Stomach (tissue), 9 donors: ENCODE measurements around the gene WDTC1. TPM values are rescaled to one million over a fixed set of nuclear protein-coding genes. Genes with fewer than 3 reads are reported as not detected.

Experiments used
- DNase-seq, 2 donors: peaks; one replicate each; pipeline versions ENCODE4 v3.0.0 to v3.0.0-alpha.2; 2013 to 2019
- H3K27ac ChIP-seq, 5 donors: fragments of 200-600 bp in 4 of 5; sonication (generic) in 4 of 5; one replicate each; pipeline ENCODE4 v1.5.1; 2013 to 2019; ENCODE audit warnings: mild to moderate bottlenecking in 1 of 5, moderate library complexity in 1 of 5
- H3K27me3 ChIP-seq, 3 donors: fragments of 200-600 bp; sonication (generic); one replicate each; pipeline ENCODE4 v1.5.1; 2017 to 2019; ENCODE audit warnings: mixed run types in 1 of 3
- H3K36me3 ChIP-seq, 4 donors: fragments of 200-600 bp; sonication (generic); 1 replicate in 3 of 4; 2 replicates in 1 of 4; pipeline ENCODE4 v1.5.1; 2016 to 2019
- H3K4me1 ChIP-seq, 4 donors: fragments of 200-600 bp; sonication (generic); one replicate each; pipeline ENCODE4 v1.5.1; 2016 to 2019
- H3K4me3 ChIP-seq, 4 donors: fragments of 200-600 bp; sonication (generic) in 3 of 4; one replicate each; pipeline ENCODE4 v1.5.1; 2016 to 2019; ENCODE audit warnings: mild to moderate bottlenecking in 1 of 4
- H3K9me3 ChIP-seq, 4 donors: fragments of 200-600 bp; sonication (generic); one replicate each; pipeline ENCODE4 v1.5.1; 2016 to 2019
- EP300 ChIP-seq: sonication (generic); formaldehyde crosslinking; IDR thresholded peaks from one replicate; pipeline ENCODE4 v1.6.1; 2017; ENCODE audit warnings: antibody characterized with exemption
- POLR2A ChIP-seq, 4 donors: fragments of 450-650 bp; IDR thresholded peaks; one replicate each; pipeline ENCODE4 v1.6.1; 2016; ENCODE audit warnings: antibody characterized with exemption in 4 of 4, control low read depth in 2 of 4, mild to moderate bottlenecking in 1 of 4, moderate library complexity in 1 of 4
- POLR2AphosphoS5 ChIP-seq, 3 donors: sonication (generic); formaldehyde crosslinking; IDR thresholded peaks; one replicate each; pipeline ENCODE4 v1.6.1; 2016; ENCODE audit warnings: antibody characterized with exemption in 3 of 3
- WGBS, 5 donors: extraction: QIAGEN DNeasy Blood & Tissue Kit in 3 of 5; methylation state at CpG; one replicate each; pipeline versions ENCODE4 v1.1.5 to v1.1.7; 2013 to 2018; 5-methylcytosine and 5-hydroxymethylcytosine counted together
- intact Hi-C: fragments of 100-400 bp; cut with DNase I; formaldehyde crosslinking; loops from one replicate; pipeline ENCODE4 v1.15.1; 2023; ENCODE audit warnings: low total_unique reads
- polyA plus RNA-seq, 3 donors: library from polyadenylated mRNA; stranded (reverse); fragments of 200-250 nt; gene quantifications; one replicate each; pipeline ENCODE4 v1.2.3, GENCODE V29; 2013
- total RNA-seq, 5 donors: library from RNA; depleted of rRNA; stranded (reverse); fragments of >200 nt; gene quantifications; one replicate each; pipeline versions ENCODE4 v1.1.0 to v1.2.3, GENCODE V29; 2014 to 2016
- TF ChIP-seq, protein P1 (sequence below), 7 experiments: fragments of 450-650 bp in 4 of 7; fragments of 200-600 bp in 3 of 7; sonication (generic) in 3 of 7; IDR thresholded peaks; one replicate each; pipeline ENCODE4 v1.5.1; 2016 to 2019; ENCODE audit warnings: antibody characterized with exemption in 7 of 7, control low read depth in 2 of 7, mild to moderate bottlenecking in 1 of 7
- donor health status: healthy with polysubstance abuse.
- donor health status: Bipolar disorder and iron deficiency.
- donor health status: healthy.

WDTC1 gene
- total and polyA plus RNA-seq, 8 donors, result 7.8 to 51.9 (median 23.1) TPM

- WGBS, 5 donors, result 56 to 72% (median 62%) methylated on average over 6 to 8 of the region's 8 CpGs
- TF ChIP-seq, protein P1, sequence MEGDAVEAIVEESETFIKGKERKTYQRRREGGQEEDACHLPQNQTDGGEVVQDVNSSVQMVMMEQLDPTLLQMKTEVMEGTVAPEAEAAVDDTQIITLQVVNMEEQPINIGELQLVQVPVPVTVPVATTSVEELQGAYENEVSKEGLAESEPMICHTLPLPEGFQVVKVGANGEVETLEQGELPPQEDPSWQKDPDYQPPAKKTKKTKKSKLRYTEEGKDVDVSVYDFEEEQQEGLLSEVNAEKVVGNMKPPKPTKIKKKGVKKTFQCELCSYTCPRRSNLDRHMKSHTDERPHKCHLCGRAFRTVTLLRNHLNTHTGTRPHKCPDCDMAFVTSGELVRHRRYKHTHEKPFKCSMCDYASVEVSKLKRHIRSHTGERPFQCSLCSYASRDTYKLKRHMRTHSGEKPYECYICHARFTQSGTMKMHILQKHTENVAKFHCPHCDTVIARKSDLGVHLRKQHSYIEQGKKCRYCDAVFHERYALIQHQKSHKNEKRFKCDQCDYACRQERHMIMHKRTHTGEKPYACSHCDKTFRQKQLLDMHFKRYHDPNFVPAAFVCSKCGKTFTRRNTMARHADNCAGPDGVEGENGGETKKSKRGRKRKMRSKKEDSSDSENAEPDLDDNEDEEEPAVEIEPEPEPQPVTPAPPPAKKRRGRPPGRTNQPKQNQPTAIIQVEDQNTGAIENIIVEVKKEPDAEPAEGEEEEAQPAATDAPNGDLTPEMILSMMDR (IDR thresholded peaks at IDR 0.05), result no peak
- H3K4me3 ChIP-seq, result peak overlapping the region in 1 of 4 donors; percentile 9
Measured at GRCh38 chr1:27351541-27352107, 117.2 kb downstream of the WDTC1 start.

GRCh38 chr1:27353166-27353565 lies 118.7 kb downstream of the WDTC1 start:
- DNase-seq, result no peak
- peaks cover 29 to 71% (median 47%) of the 10 kb centered on the region in 4 donors for H3K36me3 ChIP-seq
- no peak overlapping the region for H3K27ac ChIP-seq
- peaks cover 24 to 54% (median 51%) of the 10 kb centered on the region in 4 donors for H3K4me1 ChIP-seq
- 82 to 93% (median 89%) methylated on average over 9 to 13 of the region's 13 CpGs for WGBS, 5 donors
- TF ChIP-seq, protein P1 (IDR thresholded peaks at IDR 0.05), result no peak
- no peak for TF ChIP-seq POLR2AphosphoS5 (IDR thresholded peaks at IDR 0.05)
- TF ChIP-seq POLR2A (IDR thresholded peaks at IDR 0.05), result no peak
- no peak for TF ChIP-seq EP300
- H3K4me3 ChIP-seq, result no peak overlapping the region
- H3K9me3 ChIP-seq, result no peaks in the 10 kb centered on the region
- intact Hi-C loops, result no loop called here
- peaks cover 0 to 16% (median 0%) of the 10 kb centered on the region in 3 donors for H3K27me3 ChIP-seq

More at GRCh38 chr1:27351541-27352107, 117.2 kb downstream of the WDTC1 start:
- DNase-seq, result peak in 1 of 2 donors; percentile 31
- H3K27me3 ChIP-seq, result peaks cover 0 to 16% (median 0%) of the 10 kb centered on the region in 3 donors
- peaks cover 19 to 57% (median 37%) of the 10 kb centered on the region in 4 donors for H3K36me3 ChIP-seq
- peaks cover 12 to 48% (median 41%) of the 10 kb centered on the region in 4 donors for H3K4me1 ChIP-seq
- intact Hi-C loops, result no loop called here
- H3K9me3 ChIP-seq, result no peaks in the 10 kb centered on the region
- peak overlapping the region in 2 of 5 donors; percentile 5 to 68 for H3K27ac ChIP-seq

DNA sequence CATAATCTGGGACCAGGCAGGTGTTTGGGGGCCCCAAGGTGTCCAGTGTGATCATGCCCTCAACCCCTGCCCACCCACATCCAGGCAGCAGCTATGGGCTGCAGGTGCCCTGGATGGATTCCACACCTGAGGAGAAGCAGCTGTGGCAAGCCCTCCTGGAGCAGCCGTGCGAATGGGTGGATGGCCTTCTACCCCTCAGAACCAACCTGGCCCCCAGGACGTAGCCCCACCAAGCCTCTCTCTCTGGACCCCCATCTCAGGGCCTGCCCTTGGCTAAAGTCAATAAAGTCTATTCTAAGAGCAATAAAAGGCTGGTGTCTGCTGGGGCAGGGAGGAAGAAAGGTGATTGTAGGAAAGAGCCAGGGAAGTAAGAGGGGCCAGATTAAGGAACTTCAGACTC lies 119.2 kb downstream of the WDTC1 start:
- Histone ChIP-seq H3K27ac (no peak overlapping the region), H3K4me1 (peaks cover 24 to 58% (median 50%) of the 10 kb centered on the region in 4 donors), H3K36me3 (peaks cover 34 to 76% (median 52%) of the 10 kb centered on the region in 4 donors), H3K27me3 (peaks cover 0 to 16% (median 0%) of the 10 kb centered on the region in 3 donors), H3K9me3 (no peaks in the 10 kb centered on the region), H3K4me3 (no peak overlapping the region)
- no peak for TF ChIP-seq POLR2A (IDR thresholded peaks at IDR 0.05)
- no peak for TF ChIP-seq EP300
- TF ChIP-seq, protein P1 (IDR thresholded peaks at IDR 0.05), result no peak
- no peak for TF ChIP-seq POLR2AphosphoS5 (IDR thresholded peaks at IDR 0.05)
- 71 to 92% (median 87%) methylated on average over 3 of the region's 3 CpGs for WGBS, 5 donors
- no peak for DNase-seq
- intact Hi-C loops, result no loop called here

DNA sequence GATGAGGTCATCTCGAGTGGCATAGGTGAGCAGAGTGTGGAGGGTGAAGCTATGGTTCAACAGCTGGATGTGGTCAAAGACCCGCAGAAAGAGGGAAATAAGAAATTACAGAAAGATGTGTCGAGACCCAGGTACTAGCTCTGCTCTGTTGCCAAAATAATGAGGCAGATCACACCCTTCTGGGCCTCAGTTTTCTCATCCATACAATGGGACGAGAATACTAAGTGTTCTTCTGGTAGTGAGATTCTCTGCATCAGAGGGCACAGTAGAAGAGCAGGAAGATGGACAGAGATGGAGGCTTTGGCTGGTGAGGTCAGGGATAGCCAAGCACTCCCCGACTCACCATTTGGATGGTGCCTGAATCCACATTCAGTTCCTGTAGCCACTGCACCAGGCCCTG lies 121.3 kb downstream of the WDTC1 start:
- 85 to 92% (median 89%) methylated on average over 5 of the region's 5 CpGs for WGBS, 5 donors
- Histone ChIP-seq H3K4me3 (no peak overlapping the region), H3K9me3 (no peaks in the 10 kb centered on the region), H3K27me3 (peaks cover 0 to 2% (median 0%) of the 10 kb centered on the region in 3 donors), H3K27ac (no peak overlapping the region), H3K4me1 (peaks cover 21 to 48% (median 35%) of the 10 kb centered on the region in 4 donors), H3K36me3 (peaks cover 43 to 87% (median 70%) of the 10 kb centered on the region in 4 donors)
- intact Hi-C loops, result loop anchor here (5.0 kb wide), 1 partner anchor 37 kb away; the partner anchor contains the start of gene GPR3
- no peak for DNase-seq
- TF ChIP-seq POLR2AphosphoS5 (IDR thresholded peaks at IDR 0.05) (no peak), POLR2A (IDR thresholded peaks at IDR 0.05) (no peak), EP300 (no peak)
- TF ChIP-seq, protein P1 (IDR thresholded peaks at IDR 0.05), result no peak
